Esophagus muscularis mucosa (tissue), 3 donors: ENCODE measurements around the gene SLC22A6.

Experiments used
- CTCF ChIP-seq, 3 experiments: fragments of 200-600 bp in 2 of 3; fragments of 450-650 bp in 1 of 3; sonication (generic) in 2 of 3; IDR thresholded peaks; one replicate each; pipeline ENCODE4 v1.5.1; 2017 to 2019; ENCODE audit warnings: antibody characterized with exemption in 3 of 3, mild to moderate bottlenecking in 2 of 3, moderate library complexity in 1 of 3
- POLR2AphosphoS5 ChIP-seq, 2 donors: sonication (generic); formaldehyde crosslinking; IDR thresholded peaks; one replicate each; pipeline ENCODE4 v1.6.1; 2017; ENCODE audit warnings: antibody characterized with exemption in 2 of 2

- TF ChIP-seq CTCF (IDR thresholded peaks at IDR 0.05) = no peak
- TF ChIP-seq POLR2AphosphoS5 (IDR thresholded peaks at IDR 0.05) = no peak
Observed at GRCh38 chr11:62958547-62959421, 26.0 kb downstream of the SLC22A6 start.
